Right lobe of liver (tissue), 6 donors: ENCODE measurements around the gene METAP2. TPM values are rescaled to one million over a fixed set of nuclear protein-coding genes. Genes with fewer than 3 reads are reported as not detected.
A peak's percentile ranks its signal among the peaks of the same experiment; 100 is the strongest.
"Not testable (repeated sequence)": the region's sequence is repeated elsewhere in the genome, so short reads cannot be mapped to it uniquely, and the experiment has no call there.

Experiments used
- ATAC-seq, 4 donors: fragments of 200-7000 bp; cut with Tn5 transposase; one replicate each; pipeline ENCODE4 v1.9.1; 2020; ENCODE audit warnings: mild to moderate bottlenecking in 4 of 4, moderate library complexity in 4 of 4
- DNase-seq, 3 donors: peaks; one replicate each; pipeline ENCODE4 v3.0.0-alpha.2; 2020
- H3K27ac ChIP-seq, 3 donors: fragments of 200-600 bp; one replicate each; pipeline ENCODE4 v1.8.0; 2022
- H3K27me3 ChIP-seq, 2 donors: fragments of 200-600 bp; one replicate each; pipeline ENCODE4 v1.8.0; 2022
- H3K36me3 ChIP-seq, 4 donors: fragments of 200-600 bp; sonication (generic) in 1 of 4; one replicate each; pipeline versions ENCODE4 v1.5.1 to v1.8.0; 2017 to 2022; ENCODE audit warnings: control low read depth in 1 of 4
- H3K4me1 ChIP-seq, 4 donors: fragments of 200-600 bp; sonication (generic) in 1 of 4; one replicate each; pipeline versions ENCODE4 v1.5.1 to v1.8.0; 2017 to 2022; ENCODE audit warnings: control low read depth in 1 of 4
- H3K4me3 ChIP-seq, 3 donors: fragments of 200-600 bp; one replicate each; pipeline ENCODE4 v1.8.0; 2022
- H3K9me3 ChIP-seq, 4 donors: fragments of 200-600 bp; sonication (generic) in 1 of 4; one replicate each; pipeline versions ENCODE4 v1.5.1 to v1.8.0; 2017 to 2022; ENCODE audit warnings: control low read depth in 1 of 4
- CTCF ChIP-seq, 4 donors: fragments of 200-600 bp in 3 of 4; fragments of 450-650 bp in 1 of 4; IDR thresholded peaks; one replicate each; pipeline versions ENCODE4 v1.5.1 to v1.8.0; 2016 to 2022; ENCODE audit warnings: antibody characterized with exemption in 4 of 4, mild to moderate bottlenecking in 2 of 4
- POLR2A ChIP-seq: fragments of 450-650 bp; IDR thresholded peaks from one replicate; pipeline ENCODE4 v1.6.1; 2017; ENCODE audit warnings: antibody characterized with exemption, mild to moderate bottlenecking
- WGBS: methylation state at CpG from one replicate; pipeline ENCODE4 v1.1.6; 2018; ENCODE audit warnings: low coverage, low lambda C conversion rate; ENCODE audit not compliant: insufficient coverage; ENCODE audit errors: missing lambda C conversion rate; 5-methylcytosine and 5-hydroxymethylcytosine counted together
- intact Hi-C, 2 donors: fragments of 100-400 bp; cut with DNase I; formaldehyde crosslinking; loops; one replicate each; pipeline versions ENCODE4 v1.11.2 to v1.14.1; 2022
- total RNA-seq, 6 experiments: library from RNA; depleted of rRNA in 2 of 6; stranded (reverse); fragments of >200 nt in 2 of 6; fragmentation: NEBNext Ultra II Directional in 3 of 6; extraction: Animal tissue kit (Norgen Biotek cat#: 25700) in 3 of 6; gene quantifications; one replicate each; pipeline versions ENCODE4 v1.1.0 to v1.2.4, GENCODE V29; 2016 to 2023
- donor health status: DM: no; HTN: yes; CAD: no.
- donor health status: DM: no; HTN: no; CAD: no.
- donor health status: DM: no; HTN: no; CAD: no.
- donor health status: DM: no; HTN: yes; CAD: no.
- donor health status: DM: no; HTN: yes; CAD: no.

Gene METAP2
- total RNA-seq, 6 experiments from 2014 or later, result 25.5 to 62.0 (median 34.0) TPM

GRCh38 chr12:95443459-95443858 is 30.5 kb upstream of the METAP2 start:
- intact Hi-C loops, result no loop called here
- H3K36me3 ChIP-seq, result no peaks in the 10 kb centered on the region
- no peak for ATAC-seq
- no peak overlapping the region for H3K27ac ChIP-seq
- DNase-seq, result no peak
- H3K4me3 ChIP-seq, result no peak overlapping the region
- WGBS, result 80% methylated on average over 1 of the region's 2 CpGs
- TF ChIP-seq CTCF (IDR thresholded peaks at IDR 0.05), result no peak
- no peak for TF ChIP-seq POLR2A
- peaks cover 0 to 22% (median 5%) of the 10 kb centered on the region in 4 donors for H3K4me1 ChIP-seq
- no peaks in the 10 kb centered on the region for H3K27me3 ChIP-seq
- no peaks in the 10 kb centered on the region for H3K9me3 ChIP-seq

- H3K9me3 ChIP-seq, ATAC-seq, H3K27me3 ChIP-seq, H3K36me3 ChIP-seq, H3K4me3 ChIP-seq, DNase-seq, intact Hi-C loops, H3K27ac ChIP-seq: not testable (repeated sequence)
- H3K4me1 ChIP-seq, result peaks cover 0 to 22% (median 5%) of the 10 kb centered on the region in 4 donors
- 89% methylated on average over 3 of the region's 4 CpGs for WGBS
Measured at GRCh38 chr12:95445099-95445498, 28.9 kb upstream of the METAP2 start.

GRCh38 chr12:95445884-95446505 is 28.0 kb upstream of the METAP2 start:
- Histone ChIP-seq H3K4me3 (peak overlapping the region; percentile 1 to 26 (median 10)), H3K4me1 (peaks cover 0 to 22% (median 5%) of the 10 kb centered on the region in 4 donors), H3K36me3 (no peaks in the 10 kb centered on the region), H3K27ac (peak overlapping the region; percentile 21 to 75 (median 49)), H3K9me3 (no peaks in the 10 kb centered on the region), H3K27me3 (no peaks in the 10 kb centered on the region)
- 32% methylated on average over 8 of the region's 8 CpGs for WGBS
- ATAC-seq (peak; percentile 63 to 83 (median 71)), DNase-seq (no peak)
- intact Hi-C loops, result no loop called here
- TF ChIP-seq POLR2A (no peak), CTCF (IDR thresholded peaks at IDR 0.05) (no peak)

- Histone ChIP-seq H3K4me3 (peak overlapping the region; percentile 1 to 26 (median 10)), H3K27me3 (no peaks in the 10 kb centered on the region), H3K36me3 (no peaks in the 10 kb centered on the region), H3K4me1 (peaks cover 0 to 22% (median 5%) of the 10 kb centered on the region in 4 donors), H3K9me3 (no peaks in the 10 kb centered on the region), H3K27ac (peak overlapping the region; percentile 21 to 75 (median 49))
- intact Hi-C loops, result no loop called here
- 15% methylated on average over 13 of the region's 22 CpGs for WGBS
- DNase-seq, result peak; percentile 69 to 77 (median 74)
- TF ChIP-seq POLR2A (no peak), CTCF (IDR thresholded peaks at IDR 0.05) (no peak)
- peak; percentile 90 to 98 (median 96) for ATAC-seq
Measured at GRCh38 chr12:95446506-95446900, 27.4 kb upstream of the METAP2 start.

- H3K27me3 ChIP-seq, intact Hi-C loops, H3K4me3 ChIP-seq, DNase-seq, H3K27ac ChIP-seq, H3K36me3 ChIP-seq, ATAC-seq, H3K9me3 ChIP-seq: not testable (repeated sequence)
- peaks cover 0 to 42% (median 5%) of the 10 kb centered on the region in 4 donors for H3K4me1 ChIP-seq
- WGBS, result 80% methylated on average over 1 of the region's 1 CpG
Measured at GRCh38 chr12:95449656-95450055, 24.3 kb upstream of the METAP2 start.

GRCh38 chr12:95452501-95452900 is 21.5 kb upstream of the METAP2 start:
- H3K9me3 ChIP-seq, H3K4me3 ChIP-seq, ATAC-seq, H3K27me3 ChIP-seq, DNase-seq, H3K36me3 ChIP-seq, H3K27ac ChIP-seq, intact Hi-C loops: not testable (repeated sequence)
- WGBS, result 73% methylated on average over 2 of the region's 2 CpGs
- peaks cover 0 to 27% (median 3%) of the 10 kb centered on the region in 4 donors for H3K4me1 ChIP-seq

- Histone ChIP-seq H3K27ac (peak overlapping the region in 1 of 3 donors; percentile 62), H3K4me1 (peaks cover 0 to 27% (median 3%) of the 10 kb centered on the region in 4 donors)
- H3K9me3 ChIP-seq, H3K36me3 ChIP-seq, intact Hi-C loops, H3K27me3 ChIP-seq, ATAC-seq, H3K4me3 ChIP-seq, DNase-seq: not testable (repeated sequence)
- WGBS, result no CpG with 5 or more reads among the region's 1 CpG
Measured at GRCh38 chr12:95453881-95454280, 20.1 kb upstream of the METAP2 start.

- Histone ChIP-seq H3K27ac (peak overlapping the region in 1 of 3 donors; percentile 62), H3K4me3 (peak overlapping the region in 1 of 3 donors; percentile 13), H3K4me1 (peaks cover 0 to 30% (median 4%) of the 10 kb centered on the region in 4 donors)
- H3K9me3 ChIP-seq, intact Hi-C loops, H3K27me3 ChIP-seq, H3K36me3 ChIP-seq, ATAC-seq: not testable (repeated sequence)
- 23% methylated on average over 5 of the region's 6 CpGs for WGBS
- DNase-seq, result peak; percentile 74 to 79 (median 78)
Measured at GRCh38 chr12:95454780-95455215, 19.2 kb upstream of the METAP2 start.
